ENCODE data around the gene FRMPD2. TPM values are rescaled to one million over a fixed set of nuclear protein-coding genes. Genes with fewer than 3 reads are reported as not detected.

FRMPD2 gene
- polyA plus RNA-seq, 2 of the 4 experiments (the other 2 are of a cell fraction) = 0.13 to 0.15 TPM

DNA sequence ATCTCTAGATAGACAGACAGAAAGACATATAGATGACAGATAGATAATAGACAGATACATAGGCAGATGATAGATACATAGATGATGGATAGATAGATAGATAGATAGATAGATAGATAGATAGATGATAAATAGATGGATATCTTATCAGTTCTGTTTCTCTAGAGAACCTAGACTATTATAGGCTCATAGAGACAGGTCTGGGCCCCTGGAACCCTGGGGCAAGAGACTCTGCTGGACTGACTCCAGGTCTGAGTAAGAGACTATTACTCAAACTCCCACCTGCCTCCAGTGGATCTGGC lies 58.3 kb downstream of the FRMPD2 start:
- FAIRE-seq (no peak), ATAC-seq (no peak), DNase-seq (ENCODE audit: low read depth in 1 of 2, low spot score in 1 of 2) (no peak)
- CTCF ChIA-PET = interaction anchor here (0.7 to 3.9 kb wide), 7 partner anchors 8 to 78 kb away, joined by 3 to 17 read pairs (median 6); no protein-coding TSS in a partner anchor
- Histone ChIP-seq H3K4me1 (no peaks in the 10 kb centered on the region), H3K27ac (no peak overlapping the region), H3K4me2 (no peak overlapping the region), H3K4me3 (no peak overlapping the region), H3K9me3 (no peaks in the 10 kb centered on the region; the same call in 2 of the 3 replicates)
- no peak for TF ChIP-seq SREBF2 (IDR thresholded peaks at IDR 0.05)
- TF ChIP-seq TP53 (CRISPR knock-in tag; IDR thresholded peaks at IDR 0.05) = no peak
- no peak for TF ChIP-seq KDM1A (IDR thresholded peaks at IDR 0.05; ENCODE audit: low read depth)
- POLR2A ChIA-PET = no interaction called here

DNA sequence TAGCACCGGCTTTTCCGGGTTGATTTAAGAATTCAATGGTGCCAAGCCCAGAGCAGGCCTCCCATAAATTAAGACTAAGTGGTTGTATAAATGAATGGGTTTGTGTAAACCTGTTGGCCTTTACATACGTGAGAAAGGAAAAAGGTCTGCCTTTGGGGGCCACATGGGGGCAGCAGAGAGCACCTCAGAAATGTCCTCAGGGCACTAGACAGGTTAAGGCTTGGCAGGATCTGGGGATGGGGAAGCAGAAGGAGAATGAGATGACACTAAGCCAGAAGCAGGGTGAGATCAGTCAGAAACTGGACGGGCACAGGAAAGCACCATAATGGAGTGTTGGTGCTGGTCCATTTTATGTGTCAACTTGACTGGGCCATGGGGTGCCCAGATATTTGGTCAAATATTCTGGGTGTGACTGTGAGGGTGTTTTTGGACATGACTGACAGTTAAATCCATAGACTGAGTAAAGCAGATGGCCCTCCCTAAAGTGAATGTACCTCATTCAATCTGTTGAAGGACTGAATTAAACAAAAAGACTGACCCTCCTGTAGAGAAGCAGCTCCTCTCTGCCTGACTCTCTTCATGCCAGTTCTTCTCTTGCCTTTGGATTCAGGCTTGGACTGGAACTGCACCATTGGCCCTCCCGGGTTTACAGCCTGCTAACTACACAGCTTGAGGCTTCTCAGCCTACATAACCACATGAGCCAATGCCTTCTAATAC lies 58.9 kb downstream of the FRMPD2 start:
- Histone ChIP-seq H3K4me3 (no peak overlapping the region), H3K4me1 (no peaks in the 10 kb centered on the region), H3K9me3 (no peaks in the 10 kb centered on the region; the same call in 2 of the 3 replicates), H3K4me2 (no peak overlapping the region), H3K27ac (no peak overlapping the region)
- CTCF ChIA-PET = interaction anchor here (0.7 to 3.9 kb wide), 8 partner anchors 9 to 79 kb away, joined by 3 to 17 read pairs (median 5); no protein-coding TSS in a partner anchor
- 31% methylated on average over 5 of the region's 5 CpGs for WGBS (ENCODE audit: missing lambda C conversion rate)
- ATAC-seq (peak in 1 of 2 experiments; percentile 85; a peak in 3 of 6 replicates), DNase-seq (ENCODE audit: low read depth in 1 of 2, low spot score in 1 of 2) (peak; percentile 19 to 46), FAIRE-seq (no peak)
- TF ChIP-seq, protein P1, sequence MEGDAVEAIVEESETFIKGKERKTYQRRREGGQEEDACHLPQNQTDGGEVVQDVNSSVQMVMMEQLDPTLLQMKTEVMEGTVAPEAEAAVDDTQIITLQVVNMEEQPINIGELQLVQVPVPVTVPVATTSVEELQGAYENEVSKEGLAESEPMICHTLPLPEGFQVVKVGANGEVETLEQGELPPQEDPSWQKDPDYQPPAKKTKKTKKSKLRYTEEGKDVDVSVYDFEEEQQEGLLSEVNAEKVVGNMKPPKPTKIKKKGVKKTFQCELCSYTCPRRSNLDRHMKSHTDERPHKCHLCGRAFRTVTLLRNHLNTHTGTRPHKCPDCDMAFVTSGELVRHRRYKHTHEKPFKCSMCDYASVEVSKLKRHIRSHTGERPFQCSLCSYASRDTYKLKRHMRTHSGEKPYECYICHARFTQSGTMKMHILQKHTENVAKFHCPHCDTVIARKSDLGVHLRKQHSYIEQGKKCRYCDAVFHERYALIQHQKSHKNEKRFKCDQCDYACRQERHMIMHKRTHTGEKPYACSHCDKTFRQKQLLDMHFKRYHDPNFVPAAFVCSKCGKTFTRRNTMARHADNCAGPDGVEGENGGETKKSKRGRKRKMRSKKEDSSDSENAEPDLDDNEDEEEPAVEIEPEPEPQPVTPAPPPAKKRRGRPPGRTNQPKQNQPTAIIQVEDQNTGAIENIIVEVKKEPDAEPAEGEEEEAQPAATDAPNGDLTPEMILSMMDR (IDR thresholded peaks at IDR 0.05) = peak; percentile 59
- TF ChIP-seq, protein P2, sequence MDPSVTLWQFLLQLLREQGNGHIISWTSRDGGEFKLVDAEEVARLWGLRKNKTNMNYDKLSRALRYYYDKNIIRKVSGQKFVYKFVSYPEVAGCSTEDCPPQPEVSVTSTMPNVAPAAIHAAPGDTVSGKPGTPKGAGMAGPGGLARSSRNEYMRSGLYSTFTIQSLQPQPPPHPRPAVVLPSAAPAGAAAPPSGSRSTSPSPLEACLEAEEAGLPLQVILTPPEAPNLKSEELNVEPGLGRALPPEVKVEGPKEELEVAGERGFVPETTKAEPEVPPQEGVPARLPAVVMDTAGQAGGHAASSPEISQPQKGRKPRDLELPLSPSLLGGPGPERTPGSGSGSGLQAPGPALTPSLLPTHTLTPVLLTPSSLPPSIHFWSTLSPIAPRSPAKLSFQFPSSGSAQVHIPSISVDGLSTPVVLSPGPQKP (IDR thresholded peaks at IDR 0.05; ENCODE audit: low read depth, low read length) = no peak
- peak; percentile 32 to 48; a peak in 4 of 5 replicates for TF ChIP-seq RAD21 (conservative IDR thresholded peaks at IDR 0.05 in 1 of 2, IDR thresholded peaks at IDR 0.05 in 1 of 2)
- TF ChIP-seq SMC3 (IDR thresholded peaks at IDR 0.05) = peak; percentile 46; the same call in 2 of the 3 replicates
- POLR2A ChIA-PET = no interaction called here

DNA sequence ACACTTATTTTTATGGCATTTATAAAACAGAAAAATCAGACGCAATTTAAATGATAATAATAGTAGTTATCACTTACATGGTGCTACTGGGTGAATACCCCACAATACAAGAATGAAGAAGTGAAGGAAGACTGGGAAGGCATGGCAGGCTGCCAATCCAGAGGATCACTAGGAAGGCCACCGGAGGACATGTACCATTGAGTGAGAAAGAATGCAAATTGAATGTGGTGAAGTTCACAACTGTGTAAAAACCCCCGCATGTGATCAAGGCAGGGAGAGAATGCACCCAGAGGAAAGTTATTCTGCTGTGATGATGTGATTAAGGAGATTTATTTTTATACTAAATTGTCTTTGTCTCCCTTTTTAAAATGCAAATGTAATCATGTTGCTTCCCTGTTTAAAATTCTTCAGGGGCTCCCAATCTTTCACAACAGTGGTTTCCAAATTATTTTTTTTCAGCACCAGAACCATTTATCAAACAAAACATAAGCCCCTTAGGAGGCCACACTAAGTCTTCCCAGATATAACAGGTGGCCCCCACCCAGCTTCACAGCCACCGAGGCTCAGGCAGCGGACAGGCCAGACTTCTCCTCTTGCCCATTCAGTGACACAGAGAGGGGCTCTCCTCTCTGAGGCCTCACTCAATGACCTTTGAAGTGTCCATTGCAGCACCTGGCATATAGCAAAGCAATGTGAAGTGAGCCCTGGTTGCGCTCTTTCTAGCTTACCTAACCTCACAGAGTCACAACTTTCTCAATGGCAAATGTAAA lies 59.6 kb downstream of the FRMPD2 start:
- Histone ChIP-seq H3K4me1 (no peaks in the 10 kb centered on the region), H3K9me3 (no peaks in the 10 kb centered on the region; the same call in 2 of the 3 replicates), H3K27ac (no peak overlapping the region), H3K4me2 (no peak overlapping the region), H3K4me3 (no peak overlapping the region)
- ChIA-PET CTCF (interaction anchor here (1.1 to 3.9 kb wide), 6 partner anchors 9 to 55 kb away, joined by 3 to 17 read pairs (median 6); no protein-coding TSS in a partner anchor), POLR2A (no interaction called here)
- ATAC-seq (no peak), FAIRE-seq (no peak), DNase-seq (ENCODE audit: low read depth in 1 of 2, low spot score in 1 of 2) (no peak)
- WGBS (ENCODE audit: missing lambda C conversion rate) = 85% methylated on average over 6 of the region's 6 CpGs
- TF ChIP-seq RARB (CRISPR knock-in tag; IDR thresholded peaks at IDR 0.05) (no peak), TFCP2L1 (CRISPR knock-in tag; IDR thresholded peaks at IDR 0.05) (no peak), EP300 (IDR thresholded peaks at IDR 0.05) (no peak), EHF (CRISPR knock-in tag; IDR thresholded peaks at IDR 0.05) (no peak), FOXS1 (CRISPR knock-in tag; IDR thresholded peaks at IDR 0.05) (no peak), PHF8 (IDR thresholded peaks at IDR 0.05; ENCODE audit: borderline replicate concordance, low read depth) (no peak), TP53 (CRISPR knock-in tag; IDR thresholded peaks at IDR 0.05) (no peak), RAD21 (conservative IDR thresholded peaks at IDR 0.05 in 1 of 2, IDR thresholded peaks at IDR 0.05 in 1 of 2) (no peak), ZSCAN20 (CRISPR knock-in tag; IDR thresholded peaks at IDR 0.05) (no peak)
- TF ChIP-seq, protein P2 (IDR thresholded peaks at IDR 0.05; ENCODE audit: low read depth, low read length) = no peak
- TF ChIP-seq, protein P3, sequence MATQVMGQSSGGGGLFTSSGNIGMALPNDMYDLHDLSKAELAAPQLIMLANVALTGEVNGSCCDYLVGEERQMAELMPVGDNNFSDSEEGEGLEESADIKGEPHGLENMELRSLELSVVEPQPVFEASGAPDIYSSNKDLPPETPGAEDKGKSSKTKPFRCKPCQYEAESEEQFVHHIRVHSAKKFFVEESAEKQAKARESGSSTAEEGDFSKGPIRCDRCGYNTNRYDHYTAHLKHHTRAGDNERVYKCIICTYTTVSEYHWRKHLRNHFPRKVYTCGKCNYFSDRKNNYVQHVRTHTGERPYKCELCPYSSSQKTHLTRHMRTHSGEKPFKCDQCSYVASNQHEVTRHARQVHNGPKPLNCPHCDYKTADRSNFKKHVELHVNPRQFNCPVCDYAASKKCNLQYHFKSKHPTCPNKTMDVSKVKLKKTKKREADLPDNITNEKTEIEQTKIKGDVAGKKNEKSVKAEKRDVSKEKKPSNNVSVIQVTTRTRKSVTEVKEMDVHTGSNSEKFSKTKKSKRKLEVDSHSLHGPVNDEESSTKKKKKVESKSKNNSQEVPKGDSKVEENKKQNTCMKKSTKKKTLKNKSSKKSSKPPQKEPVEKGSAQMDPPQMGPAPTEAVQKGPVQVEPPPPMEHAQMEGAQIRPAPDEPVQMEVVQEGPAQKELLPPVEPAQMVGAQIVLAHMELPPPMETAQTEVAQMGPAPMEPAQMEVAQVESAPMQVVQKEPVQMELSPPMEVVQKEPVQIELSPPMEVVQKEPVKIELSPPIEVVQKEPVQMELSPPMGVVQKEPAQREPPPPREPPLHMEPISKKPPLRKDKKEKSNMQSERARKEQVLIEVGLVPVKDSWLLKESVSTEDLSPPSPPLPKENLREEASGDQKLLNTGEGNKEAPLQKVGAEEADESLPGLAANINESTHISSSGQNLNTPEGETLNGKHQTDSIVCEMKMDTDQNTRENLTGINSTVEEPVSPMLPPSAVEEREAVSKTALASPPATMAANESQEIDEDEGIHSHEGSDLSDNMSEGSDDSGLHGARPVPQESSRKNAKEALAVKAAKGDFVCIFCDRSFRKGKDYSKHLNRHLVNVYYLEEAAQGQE (IDR thresholded peaks at IDR 0.05) = no peak
- TF ChIP-seq, protein P4, sequence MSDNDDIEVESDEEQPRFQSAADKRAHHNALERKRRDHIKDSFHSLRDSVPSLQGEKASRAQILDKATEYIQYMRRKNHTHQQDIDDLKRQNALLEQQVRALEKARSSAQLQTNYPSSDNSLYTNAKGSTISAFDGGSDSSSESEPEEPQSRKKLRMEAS (IDR thresholded peaks at IDR 0.05) = no peak
- TF ChIP-seq, protein P5, sequence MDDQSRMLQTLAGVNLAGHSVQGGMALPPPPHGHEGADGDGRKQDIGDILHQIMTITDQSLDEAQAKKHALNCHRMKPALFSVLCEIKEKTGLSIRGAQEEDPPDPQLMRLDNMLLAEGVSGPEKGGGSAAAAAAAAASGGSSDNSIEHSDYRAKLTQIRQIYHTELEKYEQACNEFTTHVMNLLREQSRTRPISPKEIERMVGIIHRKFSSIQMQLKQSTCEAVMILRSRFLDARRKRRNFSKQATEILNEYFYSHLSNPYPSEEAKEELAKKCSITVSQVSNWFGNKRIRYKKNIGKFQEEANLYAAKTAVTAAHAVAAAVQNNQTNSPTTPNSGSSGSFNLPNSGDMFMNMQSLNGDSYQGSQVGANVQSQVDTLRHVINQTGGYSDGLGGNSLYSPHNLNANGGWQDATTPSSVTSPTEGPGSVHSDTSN (IDR thresholded peaks at IDR 0.05) = no peak

Measured in A549 (cell line).